HFF-Myc (cell line): ENCODE measurements around the gene TNNT3.

Experiments used
- DNase-seq: peaks from one replicate; pipeline ENCODE4 v3.0.0-alpha.2; 2011; ENCODE audit warnings: low read depth; ENCODE audit errors: extremely low read depth
- H3K4me3 ChIP-seq: replicated peaks from 2 replicates; pipeline ENCODE4 v1.5.1; 2011; ENCODE audit warnings: low read depth, mild to moderate bottlenecking, control low read depth, low read length
- CTCF ChIP-seq: IDR thresholded peaks from 2 replicates; pipeline ENCODE4 v1.5.1; 2012; ENCODE audit warnings: mild to moderate bottlenecking, low read depth, low read length, control low read depth; ENCODE audit errors: missing control alignments

TNNT3 gene

GRCh38 chr11:1922481-1923081 is 3.1 kb downstream of the TNNT3 start:
- DNase-seq: no peak
- no peak for TF ChIP-seq CTCF
- H3K4me3 ChIP-seq: no peak overlapping the region

- no peak overlapping the region for H3K4me3 ChIP-seq
- no peak for TF ChIP-seq CTCF
- no peak for DNase-seq
These were observed 3.9 kb downstream of the TNNT3 start for GRCh38 chr11:1923201-1923956.

DNA sequence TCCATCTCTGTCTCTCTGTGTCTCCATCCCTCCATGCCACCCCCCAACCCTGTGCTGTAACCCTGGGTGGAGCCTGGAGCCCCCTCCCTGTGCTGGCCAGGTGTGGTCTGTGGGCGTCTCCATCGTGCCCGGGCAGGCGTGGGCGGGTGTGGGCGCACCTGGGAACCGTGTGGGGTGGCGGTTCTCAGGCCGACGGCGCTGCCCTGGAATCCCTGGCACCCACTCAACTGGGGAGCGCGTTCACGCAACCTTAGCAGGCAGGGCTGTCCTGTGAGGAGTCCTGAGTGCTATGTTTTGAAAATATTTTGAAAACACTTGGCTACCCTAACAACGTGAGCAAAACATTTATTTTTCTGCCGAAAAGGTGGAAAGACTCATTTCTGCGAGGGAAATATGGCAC is 4.7 kb downstream of the TNNT3 start:
- DNase-seq: no peak
- H3K4me3 ChIP-seq: no peak overlapping the region
- no peak for TF ChIP-seq CTCF

- H3K4me3 ChIP-seq: no peak overlapping the region
- DNase-seq: no peak
- no peak for TF ChIP-seq CTCF
These were observed 5.3 kb downstream of the TNNT3 start for GRCh38 chr11:1924646-1925372.

- DNase-seq: no peak
- no peak for TF ChIP-seq CTCF
- no peak overlapping the region for H3K4me3 ChIP-seq
These were observed 6.1 kb downstream of the TNNT3 start for GRCh38 chr11:1925373-1926155.

DNA sequence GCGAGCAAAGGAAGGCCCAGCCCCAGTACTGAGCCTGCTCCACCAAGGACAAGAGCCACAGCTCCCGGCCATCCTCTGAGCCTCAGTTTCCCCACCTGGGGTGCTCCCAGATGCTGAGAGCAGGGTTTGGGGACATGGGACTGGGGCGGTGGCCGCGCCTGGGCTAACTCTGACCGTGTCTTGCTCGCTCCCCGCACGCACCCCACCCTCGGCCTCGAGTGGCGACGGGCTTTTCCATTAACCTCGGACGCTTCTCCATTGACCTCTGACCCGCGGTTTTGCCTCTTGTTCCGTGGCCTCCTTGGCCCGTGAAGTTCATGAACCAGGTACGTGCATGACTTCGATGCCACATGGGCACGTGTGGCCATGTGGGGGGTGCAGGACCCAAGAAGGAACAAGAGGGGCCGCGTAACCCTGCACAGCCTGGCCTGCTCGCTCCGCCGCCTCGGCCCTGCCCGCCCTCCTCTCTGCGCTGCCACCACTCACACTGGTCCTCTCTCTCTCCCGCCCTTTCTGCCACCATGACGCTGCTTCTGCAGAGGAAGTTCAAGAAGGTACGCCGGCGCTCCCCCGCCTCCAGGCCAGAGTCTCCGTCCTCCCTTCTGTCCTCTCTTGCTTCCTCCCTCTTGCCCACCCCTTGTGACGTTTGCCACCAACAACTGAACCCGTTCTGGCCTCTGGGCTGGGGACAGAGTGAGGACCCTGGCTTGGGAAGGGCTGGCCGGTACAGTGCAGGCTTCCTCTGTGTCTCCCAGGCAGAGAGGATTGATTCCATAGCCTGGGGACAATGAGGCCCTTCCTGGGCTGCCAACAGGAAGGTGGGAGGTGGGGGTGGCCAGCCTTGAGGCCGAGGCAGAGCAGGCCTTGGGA is 6.9 kb downstream of the TNNT3 start:
- no peak for DNase-seq
- no peak overlapping the region for H3K4me3 ChIP-seq
- no peak for TF ChIP-seq CTCF
